Aorta (tissue), 5 donors: ENCODE data around the gene CALCOCO1. TPM values are rescaled to one million over a fixed set of nuclear protein-coding genes. Genes with fewer than 3 reads are reported as not detected.
"Not testable (repeated sequence)": the region's sequence is repeated elsewhere in the genome, so short reads cannot be mapped to it uniquely, and the experiment has no call there.

Source experiments
- ATAC-seq: fragments of 200-7000 bp; cut with Tn5 transposase; one replicate; pipeline ENCODE4 v1.9.1; 2022; ENCODE audit warnings: moderate library complexity; ENCODE audit not compliant: low FRiP score
- DNase-seq, 2 donors: peaks; one replicate each; pipeline ENCODE4 v3.0.0-alpha.2; 2020
- H3K27ac ChIP-seq, 2 donors: one replicate each; pipeline ENCODE4 v1.5.1; 2013; ENCODE audit warnings: low read length in 2 of 2, mild to moderate bottlenecking in 2 of 2, moderate library complexity in 2 of 2, control low read depth in 1 of 2, inconsistent platforms in 1 of 2, low read depth in 1 of 2
- H3K27me3 ChIP-seq, 2 donors: one replicate each; pipeline ENCODE4 v1.6.1; 2013; ENCODE audit warnings: control low read depth in 1 of 2, low read length in 1 of 2, mild to moderate bottlenecking in 1 of 2, moderate library complexity in 1 of 2; ENCODE audit not compliant: insufficient read depth in 2 of 2, control insufficient read depth in 1 of 2
- H3K36me3 ChIP-seq, 2 donors: one replicate each; pipeline ENCODE4 v1.6.1; 2013; ENCODE audit warnings: control low read depth in 1 of 2, low read length in 1 of 2, mild to moderate bottlenecking in 1 of 2; ENCODE audit not compliant: insufficient read depth in 2 of 2, control insufficient read depth in 1 of 2
- H3K4me1 ChIP-seq, 2 donors: one replicate each; pipeline ENCODE4 v1.6.1; 2013; ENCODE audit warnings: low read length in 2 of 2, control low read depth in 1 of 2, mild to moderate bottlenecking in 1 of 2, moderate library complexity in 1 of 2; ENCODE audit not compliant: insufficient read depth in 2 of 2, control insufficient read depth in 1 of 2
- H3K4me3 ChIP-seq, 2 donors: one replicate each; pipeline ENCODE4 v1.5.1; 2013; ENCODE audit warnings: low read length in 2 of 2, control low read depth in 1 of 2, mild to moderate bottlenecking in 1 of 2
- H3K9me3 ChIP-seq: one replicate; pipeline ENCODE4 v1.6.1; 2013; ENCODE audit warnings: mild to moderate bottlenecking, low read length; ENCODE audit not compliant: control insufficient read depth
- WGBS, 2 donors: extraction: QIAGEN DNeasy Blood & Tissue Kit; methylation state at CpG; one replicate each; pipeline ENCODE4 v1.1.7; 2013; 5-methylcytosine and 5-hydroxymethylcytosine counted together
- intact Hi-C, 2 donors: fragments of 100-400 bp; cut with DNase I; formaldehyde crosslinking; loops; one replicate each; pipeline versions ENCODE4 v1.14.2 to v1.15.0; 2022
- polyA plus RNA-seq, 2 donors: library from polyadenylated mRNA; stranded (reverse); fragments of 200-250 nt; gene quantifications; one replicate each; pipeline ENCODE4 v1.2.3, GENCODE V29; 2013
- total RNA-seq, 2 donors: library from RNA; stranded (reverse); fragmentation: NEBNext Ultra II Directional; extraction: Animal tissue kit (Norgen Biotek cat#: 25700); gene quantifications; one replicate each; pipeline ENCODE4 v1.2.1, GENCODE V29; 2021
- donor health status: healthy with polysubstance abuse.
- donor health status: Bipolar disorder and iron deficiency.
- donor health status: DM: no; HTN: no; CAD: no.
- donor health status: DM: no; HTN: no; CAD: no.
- donor health status: DM: yes; HTN: yes; CAD: no.

CALCOCO1 gene
- total and polyA plus RNA-seq, 4 donors, result 88.5 to 299 (median 250) TPM

- H3K36me3 ChIP-seq, intact Hi-C loops, H3K27me3 ChIP-seq, H3K9me3 ChIP-seq, H3K4me1 ChIP-seq, DNase-seq, H3K4me3 ChIP-seq, H3K27ac ChIP-seq, ATAC-seq: not testable (repeated sequence)
- 90 to 92% methylated on average over 3 of the region's 3 CpGs for WGBS, 2 donors
Measured at GRCh38 chr12:53762793-53763192, 35.5 kb upstream of the CALCOCO1 start.

- DNase-seq, result no peak
- intact Hi-C loops, result no loop called here
- H3K27me3 ChIP-seq, result no peaks in the 10 kb centered on the region
Measured at GRCh38 chr12:53761306-53761705, 34.1 kb upstream of the CALCOCO1 start.

DNA sequence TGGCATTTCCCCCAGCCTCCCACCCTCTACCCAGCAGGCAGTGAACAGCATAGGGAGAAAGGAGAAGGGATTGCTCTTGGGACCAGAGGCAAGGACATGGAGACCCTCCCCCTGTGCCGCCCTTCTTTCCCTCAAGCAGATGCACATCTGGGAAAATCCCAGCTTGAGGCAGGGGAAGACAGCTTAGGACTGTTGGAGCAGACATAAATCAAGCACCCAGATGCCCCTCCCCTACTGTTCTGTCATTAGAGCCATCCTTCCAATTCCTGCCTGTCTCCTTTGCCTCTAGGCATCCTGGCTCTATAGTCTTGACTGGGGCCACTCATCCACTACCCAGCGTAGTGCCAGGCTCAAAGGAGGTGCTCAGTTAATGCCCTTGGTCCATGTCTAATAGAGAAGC, 32.0 kb upstream of the CALCOCO1 start:
- DNase-seq (no peak), ATAC-seq (no peak)
- intact Hi-C loops, result no loop called here
- H3K4me1 ChIP-seq, result no peaks in the 10 kb centered on the region
- no peak overlapping the region for H3K4me3 ChIP-seq
- H3K27me3 ChIP-seq, result no peaks in the 10 kb centered on the region
- no peaks in the 10 kb centered on the region for H3K36me3 ChIP-seq
- 57 to 64% methylated on average over 2 of the region's 2 CpGs for WGBS, 2 donors
- no peaks in the 10 kb centered on the region for H3K9me3 ChIP-seq
- no peak overlapping the region for H3K27ac ChIP-seq

More at GRCh38 chr12:53761306-53761705, 34.1 kb upstream of the CALCOCO1 start:
- Histone ChIP-seq H3K36me3 (no peaks in the 10 kb centered on the region), H3K4me1 (no peaks in the 10 kb centered on the region), H3K27ac (no peak overlapping the region), H3K4me3 (no peak overlapping the region), H3K9me3 (no peaks in the 10 kb centered on the region)
- no peak for ATAC-seq

DNA sequence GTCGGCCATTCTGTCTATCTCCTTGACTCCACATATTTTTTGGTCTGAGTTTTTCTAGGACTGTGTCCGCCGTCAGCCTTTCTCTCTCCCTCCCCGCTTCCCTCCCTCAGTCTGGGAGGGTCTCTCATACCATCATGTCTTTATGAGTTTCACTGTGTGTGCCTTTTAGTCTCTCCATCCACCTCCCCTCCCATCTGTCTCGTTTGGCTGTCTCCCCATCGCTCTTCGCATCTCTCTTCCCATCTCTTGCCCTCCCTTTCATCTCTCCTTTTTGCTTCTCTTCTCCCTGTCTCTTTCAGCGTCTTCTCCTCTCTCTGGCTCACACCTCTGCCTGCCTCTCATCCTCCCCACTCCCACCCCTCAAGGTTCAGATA, 31.5 kb upstream of the CALCOCO1 start:
- ATAC-seq, result no peak
- Histone ChIP-seq H3K27ac (no peak overlapping the region), H3K27me3 (no peaks in the 10 kb centered on the region), H3K36me3 (no peaks in the 10 kb centered on the region), H3K9me3 (no peaks in the 10 kb centered on the region), H3K4me1 (no peaks in the 10 kb centered on the region), H3K4me3 (no peak overlapping the region)
- intact Hi-C loops, result no loop called here
- no peak for DNase-seq
- 39 to 43% methylated on average over 8 of the region's 8 CpGs for WGBS, 2 donors

- H3K27ac ChIP-seq, result no peak overlapping the region
- no peaks in the 10 kb centered on the region for H3K9me3 ChIP-seq
- intact Hi-C loops, result no loop called here
- DNase-seq (no peak), ATAC-seq (no peak)
- no peaks in the 10 kb centered on the region for H3K36me3 ChIP-seq
- H3K27me3 ChIP-seq, result no peaks in the 10 kb centered on the region
- no peak overlapping the region for H3K4me3 ChIP-seq
- H3K4me1 ChIP-seq, result no peaks in the 10 kb centered on the region
- WGBS, 2 donors, result 52 to 64% methylated on average over 7 of the region's 7 CpGs
Measured at GRCh38 chr12:53758081-53758729, 31.0 kb upstream of the CALCOCO1 start.

GRCh38 chr12:53757101-53757770, 30.0 kb upstream of the CALCOCO1 start:
- H3K27me3 ChIP-seq, result no peaks in the 10 kb centered on the region
- no peaks in the 10 kb centered on the region for H3K36me3 ChIP-seq
- H3K27ac ChIP-seq, result no peak overlapping the region
- intact Hi-C loops, result no loop called here
- no peaks in the 10 kb centered on the region for H3K4me1 ChIP-seq
- no peak overlapping the region for H3K4me3 ChIP-seq
- 10% methylated on average over 17 of the region's 17 CpGs for WGBS, 2 donors
- peak; percentile 89 to 94 for DNase-seq
- H3K9me3 ChIP-seq, result no peaks in the 10 kb centered on the region
- peak; percentile 86 for ATAC-seq

GRCh38 chr12:53756300-53757100, 29.2 kb upstream of the CALCOCO1 start:
- Histone ChIP-seq H3K4me3 (no peak overlapping the region), H3K36me3 (no peaks in the 10 kb centered on the region), H3K4me1 (no peaks in the 10 kb centered on the region), H3K9me3 (no peaks in the 10 kb centered on the region), H3K27ac (no peak overlapping the region), H3K27me3 (no peaks in the 10 kb centered on the region)
- no peak for ATAC-seq
- intact Hi-C loops, result no loop called here
- 89 to 91% methylated on average over 5 of the region's 5 CpGs for WGBS, 2 donors
- no peak for DNase-seq

DNA sequence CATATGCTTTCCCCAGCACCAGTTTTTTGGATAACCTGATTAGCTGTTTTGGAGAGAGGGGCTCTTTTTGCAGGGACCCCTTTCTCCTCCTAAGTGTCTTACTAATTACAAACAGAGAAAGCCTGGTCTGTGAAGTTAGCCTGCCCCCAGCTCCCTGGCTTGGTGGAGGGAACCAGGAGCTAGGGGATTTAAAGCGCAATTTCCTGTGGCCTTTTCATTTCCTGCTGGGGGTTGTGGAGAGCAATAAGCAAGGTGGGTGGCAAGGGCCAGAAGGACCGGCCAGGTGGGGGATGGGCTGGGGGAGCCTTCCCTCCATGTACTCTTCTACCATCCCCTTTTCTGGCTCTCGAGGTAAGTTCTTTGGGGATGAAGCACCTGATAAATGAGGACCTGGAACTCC, 28.6 kb upstream of the CALCOCO1 start:
- DNase-seq (no peak), ATAC-seq (no peak)
- no peak overlapping the region for H3K27ac ChIP-seq
- intact Hi-C loops, result no loop called here
- H3K9me3 ChIP-seq, result no peaks in the 10 kb centered on the region
- no peaks in the 10 kb centered on the region for H3K4me1 ChIP-seq
- WGBS, 2 donors, result 60 to 76% methylated on average over 3 of the region's 3 CpGs
- H3K36me3 ChIP-seq, result no peaks in the 10 kb centered on the region
- no peaks in the 10 kb centered on the region for H3K27me3 ChIP-seq
- no peak overlapping the region for H3K4me3 ChIP-seq
